Activated CD8-positive, alpha-beta memory T cell treated with anti-CD3 and anti-CD28 coated beads, Interleukin-2, amount 10 ng/mL, durations not matched to agents 7 days and 5 days (primary cell): ENCODE results near the gene ECEL1. TPM values are rescaled to one million over a fixed set of nuclear protein-coding genes. Genes with fewer than 3 reads are reported as not detected.

Experiments
- ATAC-seq: fragments of 150-1000 bp; cut with Tn5 transposase; one replicate; pipeline ENCODE4 v1.10.0; 2021; ENCODE audit warnings: moderate library complexity
- CTCF ChIA-PET: fragments of 350-600 bp; sonication (Branson Sonifier 250); formaldehyde crosslinking; loops from one replicate; lab custom pipeline; 2021; ENCODE audit warnings: antibody characterized with exemption; lab: Charles Lee
- DNase-seq: peaks from one replicate; pipeline ENCODE4 v3.0.0-alpha.2; 2020
- H3K27ac Mint-ChIP-seq: one replicate; pipeline ENCODE4 v1.8.0; 2021; ENCODE audit warnings: mild to moderate bottlenecking, mixed read lengths
- H3K27me3 Mint-ChIP-seq: one replicate; pipeline ENCODE4 v1.8.0; 2021; ENCODE audit warnings: mixed read lengths
- H3K36me3 Mint-ChIP-seq: one replicate; pipeline ENCODE4 v1.8.0; 2021; ENCODE audit warnings: mild to moderate bottlenecking, mixed read lengths
- H3K4me1 Mint-ChIP-seq: one replicate; pipeline ENCODE4 v1.8.0; 2021; ENCODE audit warnings: mixed read lengths
- H3K4me3 Mint-ChIP-seq: one replicate; pipeline ENCODE4 v1.8.0; 2021; ENCODE audit warnings: mild to moderate bottlenecking, moderate library complexity, mixed read lengths
- H3K9me3 Mint-ChIP-seq: one replicate; pipeline ENCODE4 v1.8.0; 2022; ENCODE audit warnings: low read depth, mixed read lengths
- total RNA-seq, 2 experiments: library from RNA; stranded (reverse); gene quantifications; one replicate each; pipeline ENCODE4 v1.2.3, GENCODE V29; 2021

The ECEL1 gene
- total RNA-seq, 2 experiments from 2014 or later = 0.21 TPM; not detected in 1

DNA sequence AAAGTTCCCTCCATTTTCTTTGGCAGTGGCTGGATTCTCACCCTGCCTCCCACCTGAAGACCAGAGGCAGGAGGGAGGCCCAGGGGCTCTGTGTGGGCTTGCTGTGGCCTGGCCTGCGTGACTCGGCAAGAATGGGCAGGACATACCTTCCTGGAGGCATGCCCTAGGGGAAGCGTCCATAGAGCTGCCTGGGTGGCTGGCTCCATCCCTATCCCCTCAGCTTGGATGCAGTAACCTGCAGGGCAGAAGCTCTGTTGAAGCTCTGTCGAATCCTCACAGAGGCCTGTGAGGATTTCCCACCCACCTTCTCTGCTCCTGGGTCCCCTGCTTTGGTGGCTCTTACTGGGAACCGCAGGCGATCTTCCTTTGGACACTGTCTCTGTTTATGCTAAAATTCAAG is 31.2 kb upstream of the ECEL1 start:
- H3K27me3 Mint-ChIP-seq = peaks cover 16% of the 10 kb centered on the region
- H3K4me1 Mint-ChIP-seq = no peaks in the 10 kb centered on the region
- ATAC-seq = no peak
- no peak for DNase-seq
- H3K36me3 Mint-ChIP-seq = no peaks in the 10 kb centered on the region
- H3K4me3 Mint-ChIP-seq = no peak overlapping the region
- no peak overlapping the region for H3K27ac Mint-ChIP-seq
- H3K9me3 Mint-ChIP-seq = no peaks in the 10 kb centered on the region
- CTCF ChIA-PET = interaction anchor here (6.4 kb wide), 1 partner anchor 72 kb away, joined by 34 read pairs; no protein-coding TSS in a partner anchor

DNA sequence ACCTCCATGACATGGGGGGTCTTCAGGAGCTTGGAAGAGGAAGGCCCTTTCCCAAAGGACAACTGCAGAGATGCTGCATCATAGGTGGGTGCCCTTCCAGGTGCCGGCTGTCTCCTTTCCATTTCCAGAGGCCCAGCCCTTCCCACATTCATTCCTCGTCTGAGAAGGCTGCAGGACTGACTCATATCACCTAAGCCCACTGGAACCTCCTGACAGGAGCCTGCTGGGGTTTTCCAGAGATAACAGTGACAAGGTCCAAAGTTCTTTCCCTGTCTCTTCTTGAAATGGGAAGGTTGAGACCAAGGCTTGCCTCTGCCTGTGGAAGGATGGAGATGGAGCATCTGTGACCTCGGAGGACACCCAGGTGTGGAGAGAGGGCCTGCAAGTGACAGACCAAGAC is 28.9 kb upstream of the ECEL1 start:
- Mint-ChIP-seq H3K27ac (no peak overlapping the region), H3K36me3 (no peaks in the 10 kb centered on the region), H3K4me3 (no peak overlapping the region), H3K9me3 (no peaks in the 10 kb centered on the region), H3K27me3 (peaks cover 9% of the 10 kb centered on the region), H3K4me1 (no peaks in the 10 kb centered on the region)
- DNase-seq (no peak), ATAC-seq (no peak)
- CTCF ChIA-PET = no interaction called here

DNA sequence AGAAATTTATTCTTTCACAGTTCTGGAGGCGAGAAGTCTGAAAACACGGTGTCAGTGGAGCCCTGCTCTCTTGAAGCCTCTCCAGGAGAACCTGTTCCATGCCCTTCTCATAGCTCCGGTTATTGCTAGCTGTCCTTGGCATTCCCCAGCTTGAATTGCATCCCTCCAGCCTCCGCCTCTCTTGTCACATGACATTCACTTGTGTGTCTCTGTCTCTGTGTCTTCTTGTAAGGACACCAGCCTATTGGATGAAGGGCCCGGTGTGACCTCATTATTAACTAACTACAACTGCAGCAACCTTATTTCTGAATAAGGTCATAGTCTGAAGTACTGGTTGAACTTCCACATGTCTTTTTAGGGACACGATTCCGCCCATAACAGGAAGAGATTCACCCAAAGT is 28.0 kb upstream of the ECEL1 start:
- Mint-ChIP-seq H3K4me1 (no peaks in the 10 kb centered on the region), H3K27ac (no peak overlapping the region), H3K27me3 (peaks cover 7% of the 10 kb centered on the region), H3K36me3 (no peaks in the 10 kb centered on the region), H3K9me3 (no peaks in the 10 kb centered on the region), H3K4me3 (no peak overlapping the region)
- DNase-seq = no peak
- CTCF ChIA-PET = interaction anchor here (0.7 kb wide), 1 partner anchor 8 kb away, joined by 4 read pairs; no protein-coding TSS in a partner anchor
- no peak for ATAC-seq

DNA sequence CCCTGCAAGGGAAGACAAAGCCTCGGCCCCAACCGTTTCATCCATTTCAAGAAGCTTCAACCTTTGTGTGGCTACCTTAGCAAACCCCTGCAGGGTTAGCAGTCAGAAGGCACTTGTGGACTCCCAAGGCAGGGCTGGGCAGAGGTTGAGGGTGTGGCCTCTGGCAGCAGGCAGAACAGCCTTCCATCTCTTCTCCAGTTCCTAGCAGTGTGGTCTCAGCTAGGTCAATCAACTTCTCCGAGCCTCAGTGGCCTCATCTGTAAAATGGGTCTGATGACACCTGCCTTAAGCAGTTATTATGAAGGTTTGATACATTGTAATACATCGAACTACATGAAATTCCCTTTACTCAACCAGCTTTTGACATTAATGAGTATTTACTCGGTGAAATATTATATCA is 25.7 kb upstream of the ECEL1 start:
- ATAC-seq (no peak), DNase-seq (no peak)
- CTCF ChIA-PET = interaction anchor here (1.8 kb wide), 1 partner anchor 9 kb away, joined by 5 read pairs; no protein-coding TSS in a partner anchor
- no peak overlapping the region for H3K4me3 Mint-ChIP-seq
- no peaks in the 10 kb centered on the region for H3K4me1 Mint-ChIP-seq
- no peak overlapping the region for H3K27ac Mint-ChIP-seq
- no peaks in the 10 kb centered on the region for H3K36me3 Mint-ChIP-seq
- no peaks in the 10 kb centered on the region for H3K9me3 Mint-ChIP-seq
- peaks cover 13% of the 10 kb centered on the region for H3K27me3 Mint-ChIP-seq

DNA sequence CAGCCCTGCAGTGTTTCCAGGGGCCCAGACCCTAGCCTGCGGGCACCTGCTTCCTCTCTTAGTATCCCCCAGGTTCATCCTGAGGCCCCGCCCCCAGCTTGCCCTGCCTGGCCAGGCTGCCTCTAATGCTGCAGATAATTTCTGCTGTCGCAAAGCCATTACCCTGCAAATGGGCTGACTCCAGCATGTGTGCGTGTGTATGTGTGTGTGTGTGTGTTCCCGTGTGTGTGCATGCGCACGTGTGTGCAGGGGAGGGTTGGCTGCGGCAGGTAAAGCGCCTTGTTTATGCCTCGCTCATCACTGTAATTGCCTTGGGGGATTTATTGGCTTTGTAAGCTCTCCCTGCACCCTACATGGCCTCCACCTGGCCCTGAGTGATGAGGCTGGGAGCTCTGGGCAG is 25.0 kb upstream of the ECEL1 start:
- no peak for DNase-seq
- H3K36me3 Mint-ChIP-seq = no peaks in the 10 kb centered on the region
- no peaks in the 10 kb centered on the region for H3K9me3 Mint-ChIP-seq
- H3K27me3 Mint-ChIP-seq = peaks cover 13% of the 10 kb centered on the region
- no peak overlapping the region for H3K27ac Mint-ChIP-seq
- CTCF ChIA-PET = interaction anchor here (1.8 kb wide), 1 partner anchor 10 kb away, joined by 5 read pairs; no protein-coding TSS in a partner anchor
- no peak overlapping the region for H3K4me3 Mint-ChIP-seq
- no peak for ATAC-seq
- H3K4me1 Mint-ChIP-seq = no peaks in the 10 kb centered on the region

DNA sequence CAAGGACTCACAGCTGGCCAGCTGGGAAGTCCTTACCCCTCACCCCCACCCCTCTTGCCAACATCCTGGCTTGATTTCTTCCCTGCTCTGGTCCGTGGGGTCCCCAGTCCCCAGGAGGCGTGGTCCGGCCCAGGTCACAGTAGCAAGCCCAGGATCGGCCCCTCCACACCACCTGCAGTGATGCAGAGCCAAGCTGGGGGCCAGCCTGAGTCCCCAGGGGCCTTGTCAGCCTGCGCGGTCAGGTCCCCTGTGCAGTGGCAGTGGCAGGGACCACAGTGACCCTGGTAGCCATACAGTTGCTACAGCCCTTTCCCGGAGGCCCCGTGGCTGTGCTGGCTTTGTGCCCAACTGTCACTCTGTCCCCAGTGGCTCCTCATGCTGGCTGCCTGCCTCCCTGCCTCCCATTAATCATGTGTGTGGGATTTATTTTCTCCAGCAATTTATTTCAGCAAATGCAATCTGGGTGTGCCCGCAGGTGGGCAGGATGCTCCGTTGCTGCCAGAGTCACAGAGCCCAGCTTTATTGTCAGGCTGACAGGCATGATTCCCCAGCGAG is 23.8 kb upstream of the ECEL1 start:
- CTCF ChIA-PET = interaction anchor here (0.8 kb wide), 1 partner anchor 11 kb away, joined by 4 read pairs; no protein-coding TSS in a partner anchor
- Mint-ChIP-seq H3K27me3 (peaks cover 13% of the 10 kb centered on the region), H3K4me1 (no peaks in the 10 kb centered on the region), H3K27ac (no peak overlapping the region), H3K4me3 (no peak overlapping the region), H3K9me3 (no peaks in the 10 kb centered on the region), H3K36me3 (no peaks in the 10 kb centered on the region)
- DNase-seq (no peak), ATAC-seq (no peak)

DNA sequence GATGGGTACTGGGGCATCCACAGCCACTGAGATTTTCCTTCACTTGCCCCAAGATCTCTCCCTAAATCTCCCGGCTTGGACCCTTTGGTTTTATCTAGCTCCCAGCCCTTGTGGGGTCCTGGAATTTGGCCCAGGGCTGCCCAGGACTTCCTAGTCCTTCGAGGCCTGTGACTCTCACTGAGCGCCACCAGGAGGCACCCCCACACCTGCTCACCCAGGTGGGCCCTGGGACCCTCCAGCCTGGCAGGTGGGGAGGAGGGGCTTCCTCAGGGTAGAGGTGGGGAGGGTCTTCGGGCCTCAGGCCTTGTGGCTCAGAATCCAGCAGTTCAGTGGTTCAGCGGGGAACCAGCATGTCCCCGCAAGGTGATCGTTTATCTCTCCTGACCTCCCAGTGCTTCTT is 20.6 kb upstream of the ECEL1 start:
- no peak for ATAC-seq
- H3K27ac Mint-ChIP-seq = no peak overlapping the region
- CTCF ChIA-PET = no interaction called here
- H3K36me3 Mint-ChIP-seq = no peaks in the 10 kb centered on the region
- DNase-seq = no peak
- H3K27me3 Mint-ChIP-seq = peaks cover 34% of the 10 kb centered on the region
- H3K9me3 Mint-ChIP-seq = no peaks in the 10 kb centered on the region
- no peaks in the 10 kb centered on the region for H3K4me1 Mint-ChIP-seq
- H3K4me3 Mint-ChIP-seq = no peak overlapping the region

DNA sequence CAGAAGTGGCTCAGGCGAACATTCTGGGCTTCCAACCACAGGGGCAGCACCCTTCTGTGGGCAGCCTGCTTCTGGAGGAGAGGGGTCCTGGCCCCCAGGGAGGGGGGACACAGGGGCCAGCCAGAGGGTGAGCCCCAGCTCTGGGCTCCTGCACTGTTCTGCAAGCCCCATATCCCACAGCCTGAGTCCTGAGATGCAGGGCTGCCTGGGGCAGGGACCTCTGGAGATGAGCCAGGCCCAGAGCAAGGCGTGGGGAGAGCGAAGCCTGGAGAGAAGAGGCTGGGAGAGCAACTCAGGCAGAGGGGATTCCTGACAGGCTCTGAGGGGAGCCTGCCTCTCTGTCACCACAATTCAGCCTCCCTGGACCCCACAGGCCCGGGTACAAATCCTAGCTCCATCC is 19.1 kb upstream of the ECEL1 start:
- H3K4me1 Mint-ChIP-seq = peaks cover 2% of the 10 kb centered on the region
- CTCF ChIA-PET = no interaction called here
- H3K4me3 Mint-ChIP-seq = no peak overlapping the region
- DNase-seq (no peak), ATAC-seq (no peak)
- no peak overlapping the region for H3K27ac Mint-ChIP-seq
- no peaks in the 10 kb centered on the region for H3K9me3 Mint-ChIP-seq
- H3K27me3 Mint-ChIP-seq = peaks cover 39% of the 10 kb centered on the region
- H3K36me3 Mint-ChIP-seq = no peaks in the 10 kb centered on the region

DNA sequence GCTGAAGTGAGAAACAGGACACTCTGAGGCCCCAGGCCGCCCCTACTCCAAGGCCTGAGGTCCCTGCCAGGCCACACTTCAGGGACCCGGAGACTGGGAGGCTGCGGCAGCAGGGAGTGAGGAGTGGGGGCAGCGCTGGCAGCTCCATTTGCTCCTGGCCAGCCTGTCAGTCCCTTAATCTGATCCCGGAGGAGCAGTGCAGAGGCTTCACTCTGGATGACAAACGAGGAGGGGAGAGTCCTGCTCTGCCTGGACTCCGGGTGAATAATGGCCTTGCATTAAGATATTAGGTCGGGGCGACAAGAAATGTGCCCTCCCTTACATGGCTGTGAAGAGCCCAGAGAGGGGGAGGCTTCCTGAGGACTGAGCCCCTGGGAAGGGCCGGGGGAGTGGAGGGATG is 18.2 kb upstream of the ECEL1 start:
- DNase-seq = no peak
- H3K9me3 Mint-ChIP-seq = no peaks in the 10 kb centered on the region
- H3K36me3 Mint-ChIP-seq = no peaks in the 10 kb centered on the region
- H3K4me1 Mint-ChIP-seq = peaks cover 2% of the 10 kb centered on the region
- H3K27me3 Mint-ChIP-seq = peaks cover 46% of the 10 kb centered on the region
- no peak for ATAC-seq
- no peak overlapping the region for H3K4me3 Mint-ChIP-seq
- CTCF ChIA-PET = no interaction called here
- no peak overlapping the region for H3K27ac Mint-ChIP-seq

DNA sequence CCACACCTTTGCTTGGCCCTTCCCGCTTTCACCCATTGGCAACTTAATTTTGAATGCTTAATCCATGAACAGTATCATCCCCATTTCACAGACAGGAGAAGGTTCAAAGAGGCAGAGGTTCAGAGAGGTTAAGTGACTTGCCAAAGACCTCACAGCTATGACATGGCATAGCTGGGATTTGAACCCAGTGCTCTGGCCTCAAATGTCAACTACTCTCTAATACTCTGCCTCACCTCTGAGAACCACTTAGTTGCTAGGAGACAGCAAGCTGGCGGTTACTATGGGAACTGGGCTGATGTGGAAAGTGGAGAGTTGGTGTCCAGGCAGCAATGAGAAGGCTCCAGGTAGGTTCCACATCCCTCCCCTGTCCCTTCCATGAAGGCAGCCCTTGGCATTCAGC is 16.8 kb upstream of the ECEL1 start:
- Mint-ChIP-seq H3K27me3 (peaks cover 50% of the 10 kb centered on the region), H3K4me1 (peaks cover 2% of the 10 kb centered on the region), H3K36me3 (no peaks in the 10 kb centered on the region), H3K27ac (no peak overlapping the region), H3K4me3 (no peak overlapping the region), H3K9me3 (no peaks in the 10 kb centered on the region)
- DNase-seq (no peak), ATAC-seq (no peak)
- CTCF ChIA-PET = no interaction called here

DNA sequence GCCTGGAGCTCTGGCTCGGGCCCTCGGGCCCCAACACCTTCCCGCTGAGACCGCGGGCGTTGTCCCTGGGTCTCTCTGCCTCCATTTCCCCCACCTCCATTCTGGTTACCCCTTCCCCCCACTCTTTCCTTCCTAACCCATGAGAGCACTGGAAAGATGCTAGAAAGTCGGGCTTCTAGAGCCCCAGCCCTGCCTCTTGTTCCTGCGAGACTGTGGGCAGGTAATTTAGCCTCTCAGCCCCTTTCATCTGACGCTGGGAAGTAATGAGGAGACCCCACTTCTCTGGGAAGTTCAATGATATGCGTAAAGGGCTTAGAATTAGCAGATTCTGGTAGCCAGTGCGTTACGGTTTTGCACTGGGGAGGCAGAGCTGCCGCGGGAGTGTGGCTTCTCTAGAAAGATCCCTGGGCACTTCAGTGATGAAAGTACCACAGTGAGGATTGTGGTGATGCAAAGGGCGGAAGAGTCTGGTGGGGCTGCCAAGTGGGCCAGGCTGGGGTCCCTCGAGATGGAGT is 16.2 kb upstream of the ECEL1 start:
- H3K27ac Mint-ChIP-seq = no peak overlapping the region
- CTCF ChIA-PET = no interaction called here
- ATAC-seq (no peak), DNase-seq (no peak)
- H3K27me3 Mint-ChIP-seq = peaks cover 47% of the 10 kb centered on the region
- H3K36me3 Mint-ChIP-seq = no peaks in the 10 kb centered on the region
- H3K9me3 Mint-ChIP-seq = no peaks in the 10 kb centered on the region
- H3K4me1 Mint-ChIP-seq = peaks cover 2% of the 10 kb centered on the region
- no peak overlapping the region for H3K4me3 Mint-ChIP-seq

DNA sequence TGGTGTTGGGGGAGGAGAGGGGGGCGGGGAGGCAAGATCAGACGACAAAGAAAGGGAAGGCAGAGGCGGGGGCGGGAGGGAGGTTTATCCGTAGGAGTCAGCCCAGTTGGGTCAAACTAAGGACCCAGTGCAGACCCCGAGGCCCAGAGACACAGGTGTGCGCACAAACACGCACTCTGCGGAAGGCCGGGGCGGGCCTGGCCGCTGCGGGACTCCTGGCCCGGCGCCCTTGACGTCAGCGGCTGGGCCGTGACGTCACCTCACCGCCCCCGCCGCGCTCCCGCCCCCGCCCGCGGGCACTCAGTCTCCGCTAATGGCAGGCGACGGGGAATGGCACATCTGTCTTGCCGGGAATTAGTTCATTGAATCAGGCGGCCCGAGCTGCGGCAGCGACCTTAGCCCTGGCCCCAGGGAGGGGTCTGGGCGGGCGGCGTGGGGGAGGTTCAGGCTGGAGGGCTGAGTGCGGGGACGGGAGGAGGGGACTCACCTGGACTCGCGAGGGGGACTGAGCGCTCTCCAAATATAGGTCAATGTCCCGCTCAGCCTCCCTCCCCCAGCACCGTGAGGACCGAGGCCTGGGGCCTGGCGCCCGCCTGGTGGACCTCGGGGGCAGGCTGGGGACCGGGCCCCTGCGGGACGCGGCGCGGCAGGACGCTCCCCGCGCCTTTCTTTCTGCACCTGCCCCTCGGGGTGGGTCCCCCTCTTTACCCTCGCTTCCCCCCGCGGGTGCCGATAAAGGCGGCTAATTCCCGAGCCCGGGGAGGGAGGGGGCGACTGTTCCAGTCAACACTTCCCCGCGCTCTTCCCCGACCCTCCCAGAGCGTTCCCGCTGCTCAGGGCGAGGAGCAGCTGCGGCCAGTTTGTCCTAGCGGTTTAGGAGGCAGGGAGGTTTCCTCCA is 15.5 kb upstream of the ECEL1 start:
- Mint-ChIP-seq H3K4me3 (no peak overlapping the region), H3K36me3 (no peaks in the 10 kb centered on the region), H3K4me1 (peaks cover 2% of the 10 kb centered on the region), H3K27me3 (peaks cover 47% of the 10 kb centered on the region), H3K9me3 (no peaks in the 10 kb centered on the region), H3K27ac (no peak overlapping the region)
- ATAC-seq = peak; percentile 28
- DNase-seq = no peak
- CTCF ChIA-PET = no interaction called here

DNA sequence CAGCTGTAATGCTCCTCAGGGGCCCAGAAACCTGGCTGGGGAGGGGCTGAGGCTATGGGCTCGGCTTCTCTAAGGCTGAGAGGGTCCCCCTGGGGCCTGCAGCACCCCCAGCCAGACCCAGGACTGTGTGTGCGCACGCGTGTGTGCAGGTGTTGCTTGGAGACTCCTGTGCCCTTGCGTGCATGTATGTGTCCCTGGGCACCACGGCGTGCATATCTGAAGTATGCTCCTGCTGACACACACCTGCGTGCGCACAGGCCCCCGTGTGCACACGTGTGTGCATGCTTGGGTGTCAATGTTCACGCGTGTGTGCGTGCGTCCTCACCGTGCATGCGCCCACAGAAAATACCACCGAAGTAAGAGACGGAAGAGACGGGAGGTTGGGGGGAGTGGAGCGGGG is 14.9 kb upstream of the ECEL1 start:
- DNase-seq = no peak
- CTCF ChIA-PET = no interaction called here
- H3K27me3 Mint-ChIP-seq = peaks cover 47% of the 10 kb centered on the region
- H3K4me3 Mint-ChIP-seq = peak overlapping the region; percentile 42
- H3K4me1 Mint-ChIP-seq = peaks cover 2% of the 10 kb centered on the region
- no peaks in the 10 kb centered on the region for H3K36me3 Mint-ChIP-seq
- no peak for ATAC-seq
- H3K27ac Mint-ChIP-seq = no peak overlapping the region
- H3K9me3 Mint-ChIP-seq = no peaks in the 10 kb centered on the region
